ENCODE results near the gene AQP1.

GRCh38 chr7:30968294-30968693, 56.6 kb downstream of the AQP1 start:
- TF ChIP-seq CTCF (conservative IDR thresholded peaks at IDR 0.05; ENCODE audit: low read length) (no peak), EZH2phosphoT487 (IDR thresholded peaks at IDR 0.05; ENCODE audit: borderline replicate concordance, low read depth, low read length) (no peak)

Measured in OCI-LY7 (cell line).